GM12872 (cell line): ENCODE measurements around the gene ALG6.

Experiments used
- TF ChIP-seq, protein P1 (sequence below): IDR thresholded peaks from 3 replicates; pipeline ENCODE4 v1.5.1; 2011; ENCODE audit warnings: low read depth, mild to moderate bottlenecking, low read length, moderate library complexity; ENCODE audit not compliant: insufficient read depth

ALG6 gene

DNA sequence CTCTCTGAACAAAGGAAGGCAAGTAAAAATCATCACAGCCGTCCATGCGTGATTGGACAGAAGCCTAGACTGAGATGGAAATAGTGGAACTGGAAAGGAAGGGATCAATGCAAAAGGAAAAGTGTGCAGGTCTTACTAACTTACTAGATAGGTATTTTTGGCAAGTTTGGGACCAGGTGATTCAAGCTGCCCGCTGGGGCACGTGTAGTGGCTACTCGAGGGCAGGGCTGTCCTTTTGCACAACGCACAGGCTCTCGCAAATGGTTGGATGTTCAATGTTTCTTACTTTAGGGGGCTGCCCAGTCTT lies 566 bp upstream of the ALG6 start:
- TF ChIP-seq, protein P1, sequence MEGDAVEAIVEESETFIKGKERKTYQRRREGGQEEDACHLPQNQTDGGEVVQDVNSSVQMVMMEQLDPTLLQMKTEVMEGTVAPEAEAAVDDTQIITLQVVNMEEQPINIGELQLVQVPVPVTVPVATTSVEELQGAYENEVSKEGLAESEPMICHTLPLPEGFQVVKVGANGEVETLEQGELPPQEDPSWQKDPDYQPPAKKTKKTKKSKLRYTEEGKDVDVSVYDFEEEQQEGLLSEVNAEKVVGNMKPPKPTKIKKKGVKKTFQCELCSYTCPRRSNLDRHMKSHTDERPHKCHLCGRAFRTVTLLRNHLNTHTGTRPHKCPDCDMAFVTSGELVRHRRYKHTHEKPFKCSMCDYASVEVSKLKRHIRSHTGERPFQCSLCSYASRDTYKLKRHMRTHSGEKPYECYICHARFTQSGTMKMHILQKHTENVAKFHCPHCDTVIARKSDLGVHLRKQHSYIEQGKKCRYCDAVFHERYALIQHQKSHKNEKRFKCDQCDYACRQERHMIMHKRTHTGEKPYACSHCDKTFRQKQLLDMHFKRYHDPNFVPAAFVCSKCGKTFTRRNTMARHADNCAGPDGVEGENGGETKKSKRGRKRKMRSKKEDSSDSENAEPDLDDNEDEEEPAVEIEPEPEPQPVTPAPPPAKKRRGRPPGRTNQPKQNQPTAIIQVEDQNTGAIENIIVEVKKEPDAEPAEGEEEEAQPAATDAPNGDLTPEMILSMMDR, result no peak

- TF ChIP-seq, protein P1, result no peak
Observed at GRCh38 chr1:63368131-63368530, 704 bp downstream of the ALG6 start.

GRCh38 chr1:63379583-63379982 lies 12.2 kb downstream of the ALG6 start:
- TF ChIP-seq, protein P1, result no peak

GRCh38 chr1:63381741-63382140 lies 14.3 kb downstream of the ALG6 start:
- TF ChIP-seq, protein P1, result no peak

DNA sequence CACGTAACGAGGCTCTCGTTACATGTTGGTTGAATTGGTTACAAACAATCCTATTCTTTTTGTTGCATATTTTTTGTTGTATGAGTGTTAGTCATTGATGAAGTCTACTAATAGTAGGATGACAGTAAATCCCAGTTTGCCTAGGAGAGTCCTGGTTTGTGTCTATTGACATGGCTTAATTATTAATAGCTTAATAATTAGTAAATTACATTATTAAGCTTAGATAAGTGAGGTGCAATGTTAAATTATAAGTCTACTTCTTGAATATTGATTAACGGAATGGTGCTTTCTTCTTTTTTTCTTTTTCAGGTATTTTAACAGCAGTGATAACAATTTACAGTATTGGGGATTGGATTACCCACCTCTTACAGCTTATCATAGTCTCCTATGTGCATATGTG lies 34.5 kb downstream of the ALG6 start:
- TF ChIP-seq, protein P1, result no peak

DNA sequence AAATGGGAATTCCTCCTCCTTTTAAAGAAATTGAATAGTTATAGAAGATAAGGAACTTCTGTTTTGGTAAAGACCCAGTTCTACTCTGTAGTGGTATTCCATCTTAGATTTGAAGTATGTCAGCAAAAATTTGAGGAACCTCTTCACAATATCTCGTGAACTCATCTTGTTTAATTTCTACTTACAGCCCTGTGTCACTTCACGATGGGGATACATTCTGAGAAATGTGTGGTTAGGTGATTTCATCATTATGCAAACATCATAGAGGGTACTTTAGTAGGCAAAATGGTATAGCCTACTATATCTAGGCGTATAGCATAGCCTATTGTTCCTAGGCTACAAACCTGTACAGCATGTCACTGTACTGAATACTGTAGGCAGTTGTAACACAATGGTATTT lies 36.0 kb downstream of the ALG6 start:
- TF ChIP-seq, protein P1, result no peak

GRCh38 chr1:63405021-63405420 lies 37.6 kb downstream of the ALG6 start:
- TF ChIP-seq, protein P1, result no peak

DNA sequence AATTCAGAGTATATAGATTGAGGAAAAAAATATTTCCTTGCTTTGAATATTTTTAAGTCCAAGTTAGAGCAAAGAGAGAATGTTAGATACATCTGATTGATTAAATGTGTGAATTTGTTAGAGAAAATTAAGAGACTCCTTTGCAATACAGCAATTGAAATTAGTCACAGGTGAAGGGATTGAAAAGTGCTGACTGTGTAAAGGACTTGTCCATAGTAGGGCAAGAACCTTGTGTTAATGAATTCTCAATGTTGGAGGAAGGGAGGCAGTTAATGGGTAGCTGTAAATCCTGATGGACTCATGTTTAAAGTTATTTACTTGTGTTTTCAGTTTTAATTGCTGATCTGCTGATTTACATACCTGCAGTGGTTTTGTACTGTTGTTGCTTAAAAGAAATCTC lies 38.6 kb downstream of the ALG6 start:
- TF ChIP-seq, protein P1, result no peak
